Activated CD4-positive, alpha-beta T cell treated with anti-CD3 and anti-CD28 coated beads, Interleukin-2, Interleukin-6, amounts not matched to agents 100 ng/mL and 50 ng/mL, durations not matched to agents 16 hours and 8 hours (primary cell): Measurements from ENCODE around the gene YWHAE.
"Not testable (repeated sequence)": the region's sequence is repeated elsewhere in the genome, so short reads cannot be mapped to it uniquely, and the experiment has no call there.

Experiments
- DNase-seq: peaks from one replicate; pipeline ENCODE4 v3.0.0-alpha.2; 2020

Gene YWHAE

GRCh38 chr17:1412185-1413110, 12.4 kb upstream of the YWHAE start:
- DNase-seq = no peak

GRCh38 chr17:1402262-1402586, 2.2 kb upstream of the YWHAE start:
- DNase-seq = no peak

- DNase-seq = peak; percentile 23
These were observed 917 bp downstream of the YWHAE start for GRCh38 chr17:1398931-1399678.

- no peak for DNase-seq
These were observed 2.0 kb downstream of the YWHAE start for GRCh38 chr17:1398028-1398427.

GRCh38 chr17:1395876-1396665, 4.0 kb downstream of the YWHAE start:
- not testable (repeated sequence) for DNase-seq

GRCh38 chr17:1391577-1391976, 8.4 kb downstream of the YWHAE start:
- no peak for DNase-seq

- no peak for DNase-seq
These were observed 9.3 kb downstream of the YWHAE start for GRCh38 chr17:1390432-1391367.

- DNase-seq = not testable (repeated sequence)
These were observed 12.4 kb downstream of the YWHAE start for GRCh38 chr17:1387490-1388227.

GRCh38 chr17:1386675-1387190, 13.3 kb downstream of the YWHAE start:
- not testable (repeated sequence) for DNase-seq

GRCh38 chr17:1386265-1386664, 13.8 kb downstream of the YWHAE start:
- no peak for DNase-seq

- no peak for DNase-seq
These were observed 14.2 kb downstream of the YWHAE start for GRCh38 chr17:1385861-1386260.

GRCh38 chr17:1384905-1385435, 15.1 kb downstream of the YWHAE start:
- DNase-seq = no peak

GRCh38 chr17:1379930-1380313, 20.1 kb downstream of the YWHAE start:
- DNase-seq = peak; percentile 50

GRCh38 chr17:1379208-1379929, 20.7 kb downstream of the YWHAE start:
- no peak for DNase-seq

- DNase-seq = not testable (repeated sequence)
These were observed 21.6 kb downstream of the YWHAE start for GRCh38 chr17:1378476-1378860.

- DNase-seq = no peak
These were observed 22.7 kb downstream of the YWHAE start for GRCh38 chr17:1377334-1377733.

- peak; percentile 24 for DNase-seq
These were observed 24.0 kb downstream of the YWHAE start for GRCh38 chr17:1376061-1376460.

GRCh38 chr17:1375615-1376014, 24.4 kb downstream of the YWHAE start:
- peak; percentile 34 for DNase-seq

- peak; percentile 22 for DNase-seq
These were observed 25.4 kb downstream of the YWHAE start for GRCh38 chr17:1374431-1375177.
